GM18502 (cell line): ENCODE data around the gene NCKAP5.
"Not testable (repeated sequence)": the region's sequence is repeated elsewhere in the genome, so short reads cannot be mapped to it uniquely, and the experiment has no call there.

ENCODE experiments used
- ATAC-seq: cut with Tn5 transposase; IDR thresholded peaks from one replicate; pipeline ENCODE4 v1.9.1; 2021; ENCODE audit warnings: mild to moderate bottlenecking; ENCODE audit not compliant: unreplicated experiment, poor library complexity

Gene NCKAP5

GRCh38 chr2:132813422-132813821 is 754.8 kb downstream of the NCKAP5 start:
- no peak for ATAC-seq

- no peak for ATAC-seq
Measured at GRCh38 chr2:132811148-132811915, 756.9 kb downstream of the NCKAP5 start.

DNA sequence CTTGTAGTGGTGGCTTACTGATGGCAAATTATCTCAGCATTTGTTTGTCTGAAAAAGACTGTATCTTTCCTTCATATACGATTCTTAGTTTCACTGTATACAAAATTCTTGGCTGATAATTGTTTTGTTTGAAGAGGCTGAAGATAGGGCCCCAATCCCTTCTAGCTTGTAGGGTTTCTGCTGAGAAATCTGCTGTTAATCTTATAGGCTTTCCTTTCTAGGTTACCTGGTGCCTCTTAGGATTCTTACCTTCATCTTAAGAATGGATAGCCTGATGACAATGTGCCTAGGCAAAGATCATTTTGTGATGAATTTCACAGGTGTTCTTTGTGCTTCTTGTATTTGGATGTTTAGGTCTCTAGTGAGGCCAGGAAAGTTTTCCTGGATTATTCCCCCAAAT is 758.3 kb downstream of the NCKAP5 start:
- not testable (repeated sequence) for ATAC-seq

DNA sequence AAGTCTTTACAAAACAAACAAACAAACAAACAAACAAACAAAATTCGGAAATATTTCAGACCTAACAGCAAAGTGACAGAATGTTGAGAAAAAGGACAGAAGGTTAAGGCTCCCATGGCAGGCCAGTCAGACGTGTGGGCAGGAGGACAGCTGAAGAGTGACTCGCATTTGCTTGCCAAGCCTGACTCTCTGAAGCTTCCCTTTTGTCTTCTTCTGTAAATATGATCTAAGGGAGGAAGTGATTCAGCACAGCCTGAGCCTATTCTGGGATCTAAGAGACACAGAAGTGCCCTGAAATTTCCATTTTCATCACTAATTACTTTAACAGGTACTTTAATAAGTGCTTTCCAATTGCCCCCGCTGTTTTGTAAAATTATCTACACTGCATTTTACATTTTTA is 764.2 kb downstream of the NCKAP5 start:
- ATAC-seq = no peak

DNA sequence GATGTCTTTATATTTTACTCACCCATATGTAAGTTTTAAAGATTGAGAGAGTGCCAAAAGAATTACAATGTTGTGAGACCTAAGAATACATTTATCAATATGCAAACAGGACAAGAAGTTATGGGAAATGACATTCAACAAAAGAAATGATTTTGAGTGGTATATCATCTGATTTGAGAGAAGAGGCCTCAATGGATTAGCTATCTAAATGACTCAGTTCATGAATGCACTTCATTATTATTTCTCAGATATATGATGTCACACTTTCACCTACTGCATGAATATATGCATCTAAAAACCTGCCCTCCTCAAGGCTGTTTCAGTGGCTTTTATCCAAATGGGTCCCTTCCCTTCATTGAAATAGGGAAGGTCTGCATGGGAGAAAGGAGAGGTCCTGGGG is 769.9 kb downstream of the NCKAP5 start:
- no peak for ATAC-seq

GRCh38 chr2:132797556-132797955 is 770.7 kb downstream of the NCKAP5 start:
- no peak for ATAC-seq

DNA sequence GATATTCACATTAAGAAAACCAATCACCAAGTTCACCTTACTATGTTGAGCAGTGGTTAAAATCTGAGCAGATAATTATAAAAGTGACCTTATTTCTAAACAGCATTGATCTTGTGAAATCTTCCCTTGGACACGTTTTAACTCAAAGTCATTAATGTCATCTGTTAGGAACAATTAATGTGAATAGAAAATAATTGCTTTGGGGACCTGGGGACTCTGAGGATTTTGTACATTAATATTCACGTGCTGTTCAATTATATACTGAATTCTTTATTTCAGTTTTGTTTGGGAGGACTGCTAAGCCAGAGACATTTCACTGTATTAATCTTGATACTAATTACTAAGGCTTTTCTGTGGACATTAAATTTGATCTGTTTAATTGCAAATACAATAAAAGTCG is 771.2 kb downstream of the NCKAP5 start:
- no peak for ATAC-seq

DNA sequence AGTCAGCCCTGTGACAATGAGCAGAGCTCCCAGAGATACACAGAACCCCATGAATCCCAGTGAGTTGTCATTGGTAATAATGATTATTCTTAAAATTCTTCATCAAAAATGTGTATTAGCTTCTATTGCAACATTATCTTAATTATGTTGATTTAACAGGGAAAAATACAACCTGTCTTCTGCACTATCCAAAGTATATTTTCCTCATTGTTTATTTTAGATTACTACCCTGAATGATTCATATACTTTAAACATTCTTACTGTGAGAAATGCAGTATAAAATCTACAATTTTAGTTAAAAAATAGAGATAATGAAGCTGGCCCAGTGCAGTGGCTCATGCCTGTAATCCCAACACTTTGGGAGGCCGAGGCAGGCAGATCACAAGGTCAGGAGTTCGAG is 773.0 kb downstream of the NCKAP5 start:
- ATAC-seq = no peak

DNA sequence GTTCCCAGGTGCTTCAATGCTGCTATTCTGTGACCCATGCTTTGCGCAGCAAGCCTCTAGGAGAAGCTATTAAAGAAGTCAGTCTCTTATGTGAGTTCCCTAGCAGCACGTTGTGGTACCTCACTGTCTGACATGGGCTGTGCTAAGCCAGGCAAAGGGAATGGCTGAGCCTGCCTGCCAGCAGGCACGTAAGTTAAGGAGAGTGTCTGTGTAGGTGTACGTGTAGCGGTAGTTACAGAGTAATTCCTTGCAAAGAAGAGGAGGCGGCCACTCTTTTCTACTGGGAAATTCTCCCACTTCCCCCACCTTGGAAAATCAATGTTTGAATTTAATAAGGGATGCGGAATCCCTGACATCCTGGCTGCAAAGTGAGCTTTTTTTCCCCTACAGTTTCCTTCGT is 774.7 kb downstream of the NCKAP5 start:
- ATAC-seq = no peak

GRCh38 chr2:132790207-132790785 is 778.0 kb downstream of the NCKAP5 start:
- ATAC-seq = no peak

GRCh38 chr2:132789066-132789465 is 779.2 kb downstream of the NCKAP5 start:
- no peak for ATAC-seq

- no peak for ATAC-seq
Measured at GRCh38 chr2:132788310-132788838, 779.9 kb downstream of the NCKAP5 start.

- ATAC-seq = no peak
Measured at GRCh38 chr2:132783883-132784282, 784.4 kb downstream of the NCKAP5 start.

DNA sequence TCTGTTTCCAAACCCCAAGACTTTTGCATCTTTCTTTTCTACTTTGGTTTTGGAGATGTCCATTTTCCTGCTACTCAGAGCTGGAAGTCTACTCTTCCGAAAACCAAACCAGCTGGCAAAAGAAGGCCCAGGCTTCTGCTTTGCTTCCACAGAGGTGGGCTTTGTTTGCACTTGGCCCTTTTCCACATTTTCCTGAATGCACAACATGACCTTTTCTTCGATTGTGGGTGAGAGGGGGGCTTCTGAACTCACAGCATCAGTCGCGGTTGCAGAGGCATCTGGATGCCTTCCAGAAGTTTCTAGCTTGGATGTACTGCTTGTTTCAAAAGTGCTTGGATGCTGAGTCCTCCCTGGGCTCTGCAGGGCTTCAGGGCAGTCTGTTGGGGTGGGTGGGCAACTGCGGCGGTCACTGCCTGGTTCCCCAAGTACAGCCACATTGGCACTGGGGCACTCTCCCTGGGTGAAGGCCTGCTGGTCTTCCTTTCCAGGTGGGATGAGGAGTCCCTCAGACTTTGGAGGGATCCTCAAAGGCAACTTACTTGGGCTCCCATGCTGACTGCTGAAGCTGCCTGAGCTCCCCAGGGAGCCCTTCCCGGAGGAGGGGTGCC is 786.0 kb downstream of the NCKAP5 start:
- ATAC-seq = no peak

DNA sequence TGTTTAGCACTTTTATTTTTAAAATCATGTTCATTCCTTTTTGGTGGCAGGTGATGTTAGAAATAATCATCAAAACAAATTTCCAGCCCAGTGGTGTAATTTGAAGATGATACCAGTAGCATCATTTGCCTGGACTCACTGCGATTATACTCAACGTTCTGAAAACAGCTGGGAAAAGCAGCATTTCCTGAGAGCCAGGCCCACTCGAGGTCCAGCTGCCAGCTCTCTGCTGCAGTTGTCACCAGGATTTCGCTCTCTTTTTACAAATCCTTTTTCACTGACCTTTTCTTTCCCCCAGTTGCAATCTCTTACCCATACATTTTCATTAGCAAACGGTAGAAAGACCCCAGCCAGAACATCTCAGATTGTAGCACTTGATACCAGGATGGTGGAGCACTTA is 787.6 kb downstream of the NCKAP5 start:
- no peak for ATAC-seq

DNA sequence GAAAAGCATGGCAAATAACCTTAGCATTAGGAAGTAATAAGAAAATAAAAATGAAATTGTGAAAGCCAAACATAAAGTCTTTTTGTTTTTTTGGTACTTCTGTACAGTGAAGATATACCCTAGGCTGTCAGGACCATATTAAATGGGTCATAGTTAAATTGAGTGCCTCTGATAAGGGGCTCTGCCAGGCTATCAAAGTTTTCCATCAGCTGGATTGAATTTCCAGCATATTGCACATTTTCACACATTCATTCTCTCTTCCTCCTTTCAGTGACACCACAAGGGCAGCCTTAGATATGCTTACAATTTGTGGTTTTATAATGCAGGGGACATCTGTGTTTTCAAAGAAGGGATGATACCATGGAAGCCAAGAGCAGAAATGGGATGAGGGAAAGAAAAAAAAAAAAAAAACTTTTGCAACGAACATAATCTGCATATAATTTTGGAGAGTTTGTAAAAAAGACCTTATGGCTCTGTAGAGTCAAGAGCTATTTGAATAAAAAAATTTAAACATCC is 789.0 kb downstream of the NCKAP5 start:
- ATAC-seq = no peak

DNA sequence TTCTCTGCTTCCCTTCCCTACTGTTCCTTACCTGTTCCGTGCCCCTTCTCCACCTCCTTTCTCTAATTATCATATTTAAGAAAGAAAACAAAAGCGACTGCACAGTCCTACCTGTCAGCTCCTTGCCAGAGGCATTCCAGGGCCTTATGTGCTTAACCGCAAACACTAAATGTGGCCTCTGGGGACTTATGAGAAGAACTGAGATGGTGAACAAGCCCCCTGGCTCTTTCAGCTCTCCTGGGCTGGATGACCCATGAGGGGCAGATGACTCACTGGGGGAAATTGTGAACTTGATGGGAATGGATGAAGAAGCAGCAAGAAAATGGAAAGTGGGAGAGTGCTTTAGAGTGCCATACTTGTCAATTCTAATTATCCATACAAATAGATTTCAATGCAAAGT is 792.0 kb downstream of the NCKAP5 start:
- ATAC-seq = no peak

DNA sequence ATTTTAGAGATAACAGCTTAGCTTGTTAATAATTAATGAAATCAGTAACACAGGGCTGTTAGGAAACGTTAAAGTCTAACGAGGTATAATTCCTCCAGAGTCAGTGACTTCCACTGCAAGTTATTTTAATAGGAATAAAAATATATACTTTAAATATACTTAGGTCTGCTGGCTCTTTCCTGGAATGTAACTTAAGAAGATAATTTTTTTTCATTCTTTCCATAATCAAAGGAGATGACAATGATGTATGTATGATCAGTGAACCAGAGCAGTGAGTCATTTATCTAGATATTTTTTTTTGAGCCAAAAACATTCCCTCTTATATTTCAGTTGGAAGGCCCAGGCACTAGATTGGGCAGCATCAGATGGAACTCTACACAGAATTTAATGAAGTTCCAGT is 794.1 kb downstream of the NCKAP5 start:
- ATAC-seq = no peak

DNA sequence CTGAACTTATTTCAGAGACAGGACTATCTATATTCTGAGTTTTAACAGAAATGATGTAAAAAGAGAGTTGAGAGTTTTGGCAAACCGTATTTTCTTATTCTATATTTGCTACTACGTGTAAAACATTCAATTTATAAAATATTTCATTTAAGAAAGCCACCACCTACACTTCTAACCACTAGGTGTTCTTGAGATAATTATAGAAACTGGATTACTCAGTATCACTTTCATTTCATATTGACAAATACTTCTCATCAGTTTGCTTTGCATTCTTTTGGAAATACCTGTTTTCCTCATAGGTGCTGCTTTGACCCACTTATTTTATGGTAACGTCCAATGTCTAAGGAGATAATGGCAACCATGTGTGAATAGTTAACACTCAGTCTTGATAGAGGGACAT is 794.9 kb downstream of the NCKAP5 start:
- no peak for ATAC-seq

DNA sequence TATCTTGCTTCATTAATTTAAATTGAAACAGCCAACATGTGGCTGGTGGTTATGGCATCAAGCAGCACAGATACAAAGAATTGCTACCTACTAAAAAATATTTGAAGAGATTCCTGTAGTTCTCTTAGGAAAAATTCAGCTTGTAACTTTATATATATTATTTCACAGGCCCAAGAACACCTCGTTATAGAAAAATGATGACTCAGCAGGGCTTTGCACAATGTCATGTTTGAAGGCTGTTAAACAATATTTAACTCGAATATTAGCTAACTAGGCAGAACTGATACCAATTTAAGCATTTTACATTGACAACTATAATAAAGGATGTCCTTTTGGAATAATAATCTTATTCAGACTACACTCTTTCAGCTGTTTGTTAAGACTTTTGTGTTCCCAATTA is 795.9 kb downstream of the NCKAP5 start:
- ATAC-seq = no peak

GRCh38 chr2:132766573-132766972 is 801.7 kb downstream of the NCKAP5 start:
- no peak for ATAC-seq
